Mammary epithelial cell (primary cell): ENCODE results near the gene SLC9A9.

Source experiments
- CTCF ChIP-seq, 2 donors: IDR thresholded peaks in 1 of 2; conservative IDR thresholded peaks in 1 of 2; 2 replicates each; pipeline ENCODE4 v1.5.1; 2011 to 2012; ENCODE audit warnings: inconsistent platforms in 2 of 2, low read length in 2 of 2, mild to moderate bottlenecking in 2 of 2, control low read depth in 1 of 2, low read depth in 1 of 2; ENCODE audit not compliant: insufficient read depth in 1 of 2; ENCODE audit errors: extremely low read depth in 1 of 2
- EZH2 ChIP-seq: IDR thresholded peaks from 2 replicates; pipeline ENCODE4 v1.6.1; 2012; ENCODE audit warnings: low read length, inconsistent platforms, borderline replicate concordance

GRCh38 chr3:143232981-143233380 lies 615.3 kb downstream of the SLC9A9 start:
- TF ChIP-seq CTCF (conservative IDR thresholded peaks at IDR 0.05 in 1 of 2, IDR thresholded peaks at IDR 0.05 in 1 of 2; ENCODE audit: extremely low read depth in 1 of 2, insufficient read depth in 1 of 2, low read depth in 1 of 2, low read length in 2 of 2) = no peak
- TF ChIP-seq EZH2 = no peak
